H54 (cell line): ENCODE data around the gene FAM135A.
"Not testable (repeated sequence)": the region's sequence is repeated elsewhere in the genome, so short reads cannot be mapped to it uniquely, and the experiment has no call there.

Experiments used
- DNase-seq: peaks from one replicate; pipeline ENCODE4 v3.0.0; 2011; ENCODE audit warnings: low spot score, mixed read lengths; ENCODE audit not compliant: insufficient read length
- FAIRE-seq: peaks from 3 replicates; lab custom pipeline; 2011; peaks lifted over from hg19 to GRCh38; lab: Jason Lieb, UNC
- POLR2A ChIP-seq: IDR thresholded peaks from 2 replicates; pipeline ENCODE4 v1.6.1; 2011; ENCODE audit warnings: low read depth, mild to moderate bottlenecking, low read length

The FAM135A gene

DNA sequence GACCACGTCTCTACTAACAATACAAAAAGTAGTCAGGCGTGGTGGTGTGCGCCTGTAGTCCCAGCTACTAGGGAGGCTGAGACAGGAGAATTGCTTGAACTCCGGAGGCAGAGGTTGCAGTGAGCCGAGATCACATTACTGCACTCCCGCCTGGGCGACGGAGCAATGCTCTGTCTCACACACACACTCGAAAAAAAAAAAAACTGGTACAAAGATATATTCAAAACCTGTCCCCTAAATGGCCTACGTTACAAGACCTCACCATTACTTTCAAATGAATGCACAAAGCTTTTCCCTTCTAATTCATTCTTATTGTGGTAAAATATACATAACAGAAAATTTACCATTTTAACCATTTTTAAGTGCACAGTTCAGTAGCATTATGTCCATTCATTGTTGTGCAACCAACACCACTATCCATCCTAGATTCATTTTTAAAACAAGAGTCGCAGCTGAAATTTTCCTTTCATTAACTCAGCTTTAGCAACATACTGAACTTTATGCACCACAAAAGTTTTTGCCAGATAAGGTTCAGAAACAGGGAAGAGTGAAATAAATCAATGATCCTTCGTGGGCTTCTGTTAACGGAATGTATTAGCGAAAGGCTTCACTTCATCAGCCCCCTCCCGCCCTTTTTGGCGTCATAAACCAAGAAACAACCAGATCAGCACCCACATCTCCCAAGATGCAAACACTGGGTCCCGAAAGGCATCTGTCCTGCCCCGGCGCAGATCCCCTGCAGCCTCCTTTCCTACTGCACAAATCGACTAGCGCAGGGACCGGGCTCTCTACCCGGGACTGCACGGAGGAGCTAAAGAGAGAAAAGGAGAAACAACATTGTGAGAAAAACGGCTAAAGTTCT is 825 bp upstream of the FAM135A start:
- FAIRE-seq = no peak

GRCh38 chr6:70413992-70414494 is 735 bp downstream of the FAM135A start:
- peak; percentile 11 for FAIRE-seq
- no peak for TF ChIP-seq POLR2A
- peak; percentile 2 for DNase-seq

More for the DNA sequence above, 825 bp upstream of the FAM135A start:
- TF ChIP-seq POLR2A = no peak
- no peak for DNase-seq

GRCh38 chr6:70414813-70415212 is 1.5 kb downstream of the FAM135A start:
- no peak for FAIRE-seq
- no peak for TF ChIP-seq POLR2A
- no peak for DNase-seq

- DNase-seq = no peak
- no peak for FAIRE-seq
- TF ChIP-seq POLR2A = no peak
Observed at GRCh38 chr6:70415247-70415646, 1.9 kb downstream of the FAM135A start.

- FAIRE-seq = no peak
- no peak for DNase-seq
- TF ChIP-seq POLR2A = no peak
Observed at GRCh38 chr6:70415660-70416059, 2.4 kb downstream of the FAM135A start.

DNA sequence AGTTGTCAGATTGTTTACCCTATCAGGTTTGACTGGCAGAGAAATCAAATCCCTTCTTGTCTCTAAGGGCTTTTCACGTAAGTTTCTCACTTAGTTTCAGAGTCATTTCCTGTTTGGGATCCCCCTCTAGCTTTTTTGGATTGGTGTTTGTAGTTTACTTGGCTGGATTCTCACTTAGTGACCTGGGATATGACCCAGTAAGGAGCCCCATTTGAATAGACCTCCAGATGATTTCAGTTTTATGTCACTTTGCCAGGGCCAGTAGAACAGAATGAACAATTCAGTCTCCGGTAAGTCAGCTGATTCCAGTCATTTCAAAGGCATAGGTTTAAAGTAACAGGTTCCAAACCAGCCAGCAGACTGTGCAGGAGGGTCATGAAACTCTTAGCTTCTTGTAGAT is 8.2 kb downstream of the FAM135A start:
- no peak for FAIRE-seq

DNA sequence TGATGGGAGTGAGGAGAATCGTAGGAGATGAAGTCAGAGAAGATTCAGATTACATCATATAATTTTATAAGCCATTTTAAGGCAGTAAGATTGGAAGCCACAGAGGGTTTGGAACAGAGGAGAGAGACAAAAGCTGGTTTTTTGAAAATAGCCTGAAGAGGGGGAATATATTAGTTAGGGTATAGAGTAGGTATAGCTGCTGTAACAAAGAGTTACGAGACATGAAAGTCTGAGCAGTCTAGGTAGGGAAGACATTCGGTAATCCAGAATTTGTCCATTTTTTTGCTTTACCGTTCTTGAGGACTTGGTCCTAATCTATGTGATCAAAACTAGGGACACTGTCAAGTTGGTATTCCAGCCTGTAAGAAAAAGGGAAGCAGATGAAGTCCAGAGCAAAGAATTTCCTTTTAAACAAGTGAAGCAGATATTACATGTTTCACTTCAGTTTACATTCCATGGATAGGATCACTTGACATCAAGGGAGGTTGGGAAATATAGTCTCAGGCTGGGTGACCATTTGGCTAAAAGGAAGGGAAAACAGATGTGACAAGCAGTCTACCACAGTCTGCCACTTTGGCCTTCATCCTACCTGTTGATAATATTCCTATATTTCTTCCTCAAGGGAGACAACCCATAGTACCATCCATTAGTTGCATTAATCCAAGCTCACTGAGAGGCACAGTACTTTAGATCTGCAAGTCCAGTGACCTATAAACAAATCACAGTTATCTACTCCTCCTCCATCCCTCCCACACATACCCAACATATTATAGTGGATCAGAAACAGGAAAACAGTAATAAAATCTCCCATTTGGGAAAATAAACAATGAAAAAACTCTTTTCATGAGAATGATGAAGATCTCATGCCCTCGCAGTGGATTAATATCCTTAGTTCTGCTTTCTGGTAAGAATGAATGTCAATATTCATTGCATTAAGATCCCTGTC is 10.2 kb downstream of the FAM135A start:
- FAIRE-seq (no peak), DNase-seq (no peak)
- TF ChIP-seq POLR2A = no peak

More for the DNA sequence above, 8.2 kb downstream of the FAM135A start:
- no peak for TF ChIP-seq POLR2A
- no peak for DNase-seq

DNA sequence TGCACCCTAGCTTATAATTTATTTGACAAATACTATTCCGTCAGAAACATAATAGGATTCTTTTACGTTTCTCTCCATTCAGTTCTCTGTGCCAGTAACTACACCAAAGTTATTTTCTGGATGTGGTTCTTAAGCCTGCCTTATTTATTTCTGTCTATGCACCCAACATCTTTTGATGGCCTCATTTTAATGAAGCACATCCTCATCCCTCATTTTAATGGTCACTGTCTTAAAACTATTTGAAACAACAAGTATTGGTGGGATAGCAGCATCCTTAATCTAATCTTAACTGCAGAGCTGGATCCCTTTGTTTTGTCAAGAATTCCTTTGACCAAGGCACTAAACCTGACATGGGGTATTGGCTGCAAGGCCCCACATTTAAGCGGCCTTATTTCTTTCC is 11.0 kb downstream of the FAM135A start:
- no peak for DNase-seq
- FAIRE-seq = no peak
- no peak for TF ChIP-seq POLR2A

DNA sequence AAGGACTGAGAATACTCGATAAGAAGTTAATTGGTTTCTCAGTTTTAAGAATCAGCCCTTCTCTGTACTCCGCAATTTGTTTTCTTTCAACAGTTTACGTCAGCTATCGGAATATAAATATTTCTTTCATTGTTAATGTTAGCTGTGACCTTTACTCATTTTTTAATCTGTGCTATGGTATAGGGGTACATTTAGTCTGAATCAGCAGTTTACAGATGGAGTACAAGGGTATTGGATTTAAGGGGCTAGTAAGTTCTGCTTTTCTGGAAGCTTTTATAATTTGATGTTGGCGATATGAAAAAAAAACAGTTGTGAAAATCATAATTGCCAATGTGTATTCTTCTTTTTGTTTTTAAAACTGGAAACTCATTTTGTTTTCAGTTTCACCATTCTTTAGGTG is 23.0 kb downstream of the FAM135A start:
- TF ChIP-seq POLR2A = no peak
- DNase-seq (no peak), FAIRE-seq (no peak)

- TF ChIP-seq POLR2A = no peak
- DNase-seq = no peak
- no peak for FAIRE-seq
Observed at GRCh38 chr6:70445001-70445400, 31.7 kb downstream of the FAM135A start.

GRCh38 chr6:70447343-70448070 is 34.2 kb downstream of the FAM135A start:
- DNase-seq, FAIRE-seq: not testable (repeated sequence)

DNA sequence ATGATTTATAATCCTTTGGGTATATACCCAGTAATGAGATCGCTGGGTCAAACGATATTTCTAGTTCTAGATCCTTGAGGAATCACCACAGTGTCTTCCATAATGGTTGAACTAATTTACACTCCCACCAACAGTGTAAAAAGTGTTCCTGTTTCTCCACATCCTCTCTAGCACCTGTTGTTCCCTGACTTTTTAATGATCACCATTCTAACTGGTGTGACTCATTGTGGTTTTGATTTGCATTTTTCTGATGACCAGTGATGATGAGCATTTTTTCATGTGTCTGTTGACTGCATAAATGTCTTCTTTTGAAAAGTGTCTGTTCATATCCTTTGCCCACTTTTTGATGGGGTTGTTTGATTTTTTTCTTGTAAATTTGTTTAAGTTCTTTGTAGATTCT is 40.6 kb downstream of the FAM135A start:
- not testable (repeated sequence) for DNase-seq, FAIRE-seq

DNA sequence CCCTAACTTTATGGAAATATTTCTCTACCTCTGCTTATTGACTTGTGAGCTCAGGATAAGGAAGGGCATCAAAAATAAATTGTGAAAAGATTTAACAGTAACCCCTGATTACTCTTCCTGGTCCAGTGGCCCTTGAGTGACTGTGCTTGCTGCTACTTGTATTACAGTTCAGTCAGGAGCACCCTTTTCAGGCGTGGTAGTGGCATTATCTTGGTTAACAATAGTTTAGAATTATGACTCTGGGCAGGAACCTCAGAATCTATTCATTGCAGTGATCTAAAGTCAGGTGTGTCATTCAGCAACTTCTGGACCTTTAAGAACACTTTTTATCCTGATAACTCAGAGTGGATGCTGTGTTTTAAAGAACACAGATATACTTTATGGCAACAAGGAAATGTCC is 43.4 kb downstream of the FAM135A start:
- no peak for TF ChIP-seq POLR2A
- FAIRE-seq = peak; percentile 27
- DNase-seq = no peak
